HEK293 (cell line): ENCODE data around the gene SEPTIN3.

ENCODE experiments used
- GLIS1 ChIP-seq: fragments of 450-650 bp; formaldehyde crosslinking; IDR thresholded peaks from 2 replicates; pipeline ENCODE4 v1.5.1; 2016; ENCODE audit warnings: missing biosample characterization, missing genetic modification characterization
- GLIS2 ChIP-seq: fragments of 450-650 bp; formaldehyde crosslinking; IDR thresholded peaks from 2 replicates; pipeline ENCODE4 v1.5.1; 2016; ENCODE audit warnings: missing biosample characterization, missing genetic modification characterization
- KLF7 ChIP-seq: fragments of 450-650 bp; formaldehyde crosslinking; IDR thresholded peaks from 2 replicates; pipeline ENCODE4 v1.5.1; 2016; ENCODE audit warnings: missing biosample characterization, missing genetic modification characterization, borderline replicate concordance
- SCRT2 ChIP-seq: fragments of 450-650 bp; formaldehyde crosslinking; IDR thresholded peaks from 2 replicates; pipeline ENCODE4 v1.5.1; 2016; ENCODE audit warnings: missing biosample characterization, missing genetic modification characterization
- TCF7L2 ChIP-seq: IDR thresholded peaks from 2 replicates; pipeline ENCODE4 v1.6.1; 2011; ENCODE audit warnings: low read depth, mild to moderate bottlenecking, inconsistent platforms, low read length, moderate library complexity, borderline replicate concordance
- ZBTB20 ChIP-seq: fragments of 450-650 bp; formaldehyde crosslinking; IDR thresholded peaks from 2 replicates; pipeline ENCODE4 v1.5.1; 2016; ENCODE audit warnings: missing biosample characterization, missing genetic modification characterization
- ZBTB26 ChIP-seq: fragments of 450-650 bp; formaldehyde crosslinking; optimal IDR thresholded peaks from 2 replicates; pipeline ENCODE3; 2016; ENCODE audit warnings: missing biosample characterization, mild to moderate bottlenecking, missing genetic modification characterization
- ZBTB48 ChIP-seq: fragments of 450-650 bp; formaldehyde crosslinking; IDR thresholded peaks from 2 replicates; pipeline ENCODE4 v1.5.1; 2016; ENCODE audit warnings: missing biosample characterization, missing genetic modification characterization
- ZEB2 ChIP-seq: fragments of 450-650 bp; formaldehyde crosslinking; IDR thresholded peaks from 2 replicates; pipeline ENCODE4 v1.5.1; 2016; ENCODE audit warnings: missing biosample characterization, missing genetic modification characterization
- ZFHX2 ChIP-seq: fragments of 450-650 bp; formaldehyde crosslinking; conservative IDR thresholded peaks from 2 replicates; pipeline ENCODE4 v1.5.1; 2016; ENCODE audit warnings: missing biosample characterization, missing genetic modification characterization
- ZFP3 ChIP-seq: fragments of 450-650 bp; formaldehyde crosslinking; IDR thresholded peaks from 2 replicates; pipeline ENCODE4 v1.5.1; 2016; ENCODE audit warnings: low read depth, missing biosample characterization, missing genetic modification characterization
- ZNF114 ChIP-seq: fragments of 450-650 bp; formaldehyde crosslinking; IDR thresholded peaks from 2 replicates; pipeline ENCODE4 v1.5.0; 2017; ENCODE audit warnings: missing biosample characterization, missing genetic modification characterization
- ZNF146 ChIP-seq: fragments of 450-650 bp; formaldehyde crosslinking; IDR thresholded peaks from 2 replicates; pipeline ENCODE4 v1.5.1; 2016; ENCODE audit warnings: missing biosample characterization, missing genetic modification characterization
- ZNF174 ChIP-seq: fragments of 450-650 bp; formaldehyde crosslinking; IDR thresholded peaks from 2 replicates; pipeline ENCODE4 v1.5.0; 2017; ENCODE audit warnings: missing biosample characterization, mild to moderate bottlenecking, missing genetic modification characterization
- ZNF184 ChIP-seq: fragments of 450-650 bp; IDR thresholded peaks from 2 replicates; pipeline ENCODE4 v1.5.1; 2018; ENCODE audit warnings: missing biosample characterization, mild to moderate bottlenecking, missing genetic modification characterization
- ZNF211 ChIP-seq: fragments of 450-650 bp; formaldehyde crosslinking; IDR thresholded peaks from 2 replicates; pipeline ENCODE4 v1.5.1; 2016; ENCODE audit warnings: low read depth, missing biosample characterization, missing genetic modification characterization
- ZNF24 ChIP-seq: fragments of 450-650 bp; formaldehyde crosslinking; IDR thresholded peaks from 2 replicates; pipeline ENCODE4 v1.5.1; 2016; ENCODE audit warnings: missing biosample characterization, missing genetic modification characterization
- ZNF274 ChIP-seq, 2 experiments: fragments of 200-500 bp in 1 of 2; fragments of 450-650 bp in 1 of 2; sonication (Bioruptor generic) in 1 of 2; formaldehyde crosslinking in 1 of 2; IDR thresholded peaks; 2 replicates each; pipeline versions ENCODE4 v1.5.1 to v1.6.1; 2014 to 2016; ENCODE audit warnings: borderline replicate concordance in 1 of 2, inconsistent platforms in 1 of 2, low read length in 1 of 2, missing biosample characterization in 1 of 2, missing genetic modification characterization in 1 of 2
- ZNF335 ChIP-seq: fragments of 450-650 bp; formaldehyde crosslinking; conservative IDR thresholded peaks from 2 replicates; pipeline ENCODE4 v1.5.1; 2016; ENCODE audit warnings: missing biosample characterization, missing genetic modification characterization
- ZNF398 ChIP-seq: fragments of 450-650 bp; formaldehyde crosslinking; IDR thresholded peaks from 2 replicates; pipeline ENCODE4 v1.5.1; 2017; ENCODE audit warnings: missing biosample characterization, missing genetic modification characterization
- ZNF610 ChIP-seq: fragments of 450-650 bp; formaldehyde crosslinking; IDR thresholded peaks from 2 replicates; pipeline ENCODE4 v1.5.1; 2016; ENCODE audit warnings: missing biosample characterization, missing genetic modification characterization, borderline replicate concordance
- ZNF629 ChIP-seq: fragments of 450-650 bp; formaldehyde crosslinking; IDR thresholded peaks from 2 replicates; pipeline ENCODE4 v1.5.1; 2017; ENCODE audit warnings: missing biosample characterization, missing genetic modification characterization
- ZNF639 ChIP-seq: fragments of 450-650 bp; formaldehyde crosslinking; IDR thresholded peaks from 2 replicates; pipeline ENCODE4 v1.5.1; 2016; ENCODE audit warnings: missing biosample characterization, missing genetic modification characterization
- ZNF677 ChIP-seq: fragments of 450-650 bp; IDR thresholded peaks from 2 replicates; pipeline ENCODE4 v1.5.0; 2018; ENCODE audit warnings: missing biosample characterization, mild to moderate bottlenecking, missing genetic modification characterization, moderate library complexity
- ZNF777 ChIP-seq: fragments of 450-650 bp; formaldehyde crosslinking; IDR thresholded peaks from 2 replicates; pipeline ENCODE4 v1.5.1; 2017; ENCODE audit warnings: missing biosample characterization, missing genetic modification characterization, borderline replicate concordance
- ZNF792 ChIP-seq: fragments of 450-650 bp; formaldehyde crosslinking; IDR thresholded peaks from 2 replicates; pipeline ENCODE4 v1.5.1; 2016; ENCODE audit warnings: missing biosample characterization, missing genetic modification characterization
- ZNF843 ChIP-seq: fragments of 450-650 bp; formaldehyde crosslinking; IDR thresholded peaks from 2 replicates; pipeline ENCODE4 v1.5.1; 2016; ENCODE audit warnings: missing biosample characterization, missing genetic modification characterization
- ZSCAN30 ChIP-seq: fragments of 450-650 bp; IDR thresholded peaks from 2 replicates; pipeline ENCODE4 v1.5.1; 2018; ENCODE audit warnings: missing biosample characterization, mild to moderate bottlenecking, missing genetic modification characterization, moderate library complexity
- TF ChIP-seq, protein P1 (sequence below): fragments of 450-650 bp; formaldehyde crosslinking; IDR thresholded peaks from 2 replicates; pipeline ENCODE4 v1.5.1; 2016; ENCODE audit warnings: missing biosample characterization, missing genetic modification characterization, low read depth

The SEPTIN3 gene

GRCh38 chr22:41976070-41976901 is 7.0 kb downstream of the SEPTIN3 start (continued):
- TF ChIP-seq ZNF629 (tag by site-specific recombination) (0 out of 2 replicates have a peak, but pooled peaks have one; percentile 13), GLIS2 (tag by site-specific recombination) (peak; percentile 10), SCRT2 (tag by site-specific recombination) (peak; percentile 79), ZNF777 (tag by site-specific recombination) (0 out of 2 replicates have a peak, but pooled peaks have one; percentile 41), ZNF184 (tag by site-specific recombination) (no peak; the same call in 1 of the 2 replicates), ZNF639 (no peak), ZSCAN30 (tag by site-specific recombination) (0 out of 2 replicates have a peak, but pooled peaks have one; percentile 61), ZNF274 (IDR thresholded peaks at IDR 0.05; ENCODE audit: low read length) (no peak), ZNF274 (tag by site-specific recombination; IDR thresholded peaks at IDR 0.05; ENCODE audit: borderline replicate concordance) (no peak), KLF7 (tag by site-specific recombination) (0 out of 2 replicates have a peak, but pooled peaks have one; percentile 12), ZNF792 (no peak), ZNF146 (no peak), ZBTB20 (tag by site-specific recombination) (peak; percentile 93), ZNF211 (no peak), ZFP3 (tag by site-specific recombination) (no peak), ZNF114 (no peak), ZNF174 (tag by site-specific recombination) (no peak), ZNF677 (tag by site-specific recombination) (no peak), ZNF24 (tag by site-specific recombination) (0 out of 2 replicates have a peak, but pooled peaks have one; percentile 20), ZEB2 (tag by site-specific recombination) (no peak), ZNF843 (tag by site-specific recombination) (no peak), TCF7L2 (no peak), ZBTB48 (tag by site-specific recombination) (0 out of 2 replicates have a peak, but pooled peaks have one; percentile 24), ZNF335 (tag by site-specific recombination) (peak; percentile 87), ZNF610 (tag by site-specific recombination) (no peak), ZFHX2 (tag by site-specific recombination) (peak; percentile 33), GLIS1 (tag by site-specific recombination) (0 out of 2 replicates have a peak, but pooled peaks have one; percentile 20), ZNF398 (tag by site-specific recombination) (peak; percentile 60), ZBTB26 (peak; percentile 85)
- TF ChIP-seq, protein P1, sequence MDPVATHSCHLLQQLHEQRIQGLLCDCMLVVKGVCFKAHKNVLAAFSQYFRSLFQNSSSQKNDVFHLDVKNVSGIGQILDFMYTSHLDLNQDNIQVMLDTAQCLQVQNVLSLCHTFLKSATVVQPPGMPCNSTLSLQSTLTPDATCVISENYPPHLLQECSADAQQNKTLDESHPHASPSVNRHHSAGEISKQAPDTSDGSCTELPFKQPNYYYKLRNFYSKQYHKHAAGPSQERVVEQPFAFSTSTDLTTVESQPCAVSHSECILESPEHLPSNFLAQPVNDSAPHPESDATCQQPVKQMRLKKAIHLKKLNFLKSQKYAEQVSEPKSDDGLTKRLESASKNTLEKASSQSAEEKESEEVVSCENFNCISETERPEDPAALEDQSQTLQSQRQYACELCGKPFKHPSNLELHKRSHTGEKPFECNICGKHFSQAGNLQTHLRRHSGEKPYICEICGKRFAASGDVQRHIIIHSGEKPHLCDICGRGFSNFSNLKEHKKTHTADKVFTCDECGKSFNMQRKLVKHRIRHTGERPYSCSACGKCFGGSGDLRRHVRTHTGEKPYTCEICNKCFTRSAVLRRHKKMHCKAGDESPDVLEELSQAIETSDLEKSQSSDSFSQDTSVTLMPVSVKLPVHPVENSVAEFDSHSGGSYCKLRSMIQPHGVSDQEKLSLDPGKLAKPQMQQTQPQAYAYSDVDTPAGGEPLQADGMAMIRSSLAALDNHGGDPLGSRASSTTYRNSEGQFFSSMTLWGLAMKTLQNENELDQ (tag by site-specific recombination): no peak
